Measurements from ENCODE around the gene ANKRD18A.

Gene ANKRD18A

GRCh38 chr9:38643815-38644173 lies 23.4 kb upstream of the ANKRD18A start:
- no peak for TF ChIP-seq CTCF (IDR thresholded peaks at IDR 0.05; ENCODE audit: unreplicated experiment in 3 of 3)
- Mint-ChIP-seq H3K27ac (no peak overlapping the region), H3K27me3 (ENCODE audit: low read depth) (no peaks in the 10 kb centered on the region), H3K4me3 (no peak overlapping the region), H3K36me3 (ENCODE audit: low read depth) (no peaks in the 10 kb centered on the region), H3K4me1 (peaks cover 7% of the 10 kb centered on the region), H3K9me3 (peaks cover 2% of the 10 kb centered on the region)

GRCh38 chr9:38642951-38643814 lies 22.8 kb upstream of the ANKRD18A start:
- Mint-ChIP-seq H3K4me1 (peaks cover 7% of the 10 kb centered on the region), H3K9me3 (peaks cover 2% of the 10 kb centered on the region), H3K27ac (no peak overlapping the region), H3K4me3 (no peak overlapping the region), H3K36me3 (ENCODE audit: low read depth) (no peaks in the 10 kb centered on the region), H3K27me3 (ENCODE audit: low read depth) (no peaks in the 10 kb centered on the region)
- TF ChIP-seq CTCF (IDR thresholded peaks at IDR 0.05; ENCODE audit: unreplicated experiment in 3 of 3), result no peak

- H3K27ac Mint-ChIP-seq, result peak overlapping the region in 1 of 3 experiments; percentile 17
- TF ChIP-seq CTCF (IDR thresholded peaks at IDR 0.05; ENCODE audit: unreplicated experiment in 3 of 3), result peak; percentile 34 to 49 (median 38)
- no peak overlapping the region for H3K4me3 Mint-ChIP-seq
- no peaks in the 10 kb centered on the region for H3K9me3 Mint-ChIP-seq
- H3K27me3 Mint-ChIP-seq (ENCODE audit: low read depth), result no peaks in the 10 kb centered on the region
- peaks cover 7% of the 10 kb centered on the region for H3K4me1 Mint-ChIP-seq
- no peaks in the 10 kb centered on the region for H3K36me3 Mint-ChIP-seq (ENCODE audit: low read depth)
Measured at GRCh38 chr9:38641985-38642864, 21.8 kb upstream of the ANKRD18A start.

- Mint-ChIP-seq H3K36me3 (ENCODE audit: low read depth) (no peaks in the 10 kb centered on the region), H3K4me3 (no peak overlapping the region), H3K4me1 (peaks cover 7% of the 10 kb centered on the region), H3K9me3 (no peaks in the 10 kb centered on the region), H3K27ac (no peak overlapping the region), H3K27me3 (ENCODE audit: low read depth) (no peaks in the 10 kb centered on the region)
- no peak for TF ChIP-seq CTCF (IDR thresholded peaks at IDR 0.05; ENCODE audit: unreplicated experiment in 3 of 3)
Measured at GRCh38 chr9:38641142-38641541, 20.7 kb upstream of the ANKRD18A start.

- no peak for TF ChIP-seq CTCF (IDR thresholded peaks at IDR 0.05; ENCODE audit: unreplicated experiment in 3 of 3)
- H3K36me3 Mint-ChIP-seq (ENCODE audit: low read depth), result no peaks in the 10 kb centered on the region
Measured at GRCh38 chr9:38639577-38639940, 19.2 kb upstream of the ANKRD18A start.

More at GRCh38 chr9:38639577-38639940, 19.2 kb upstream of the ANKRD18A start:
- Mint-ChIP-seq H3K27me3 (ENCODE audit: low read depth) (no peaks in the 10 kb centered on the region), H3K4me3 (no peak overlapping the region), H3K4me1 (peaks cover 7% of the 10 kb centered on the region), H3K27ac (no peak overlapping the region), H3K9me3 (no peaks in the 10 kb centered on the region)

All from nephron (organoid).